Sigmoid colon (tissue), 7 donors: ENCODE data around the gene NMNAT3. TPM values are rescaled to one million over a fixed set of nuclear protein-coding genes. Genes with fewer than 3 reads are reported as not detected.
"Not testable (repeated sequence)": the region's sequence is repeated elsewhere in the genome, so short reads cannot be mapped to it uniquely, and the experiment has no call there.

Experiments used
- DNase-seq: peaks from one replicate; pipeline ENCODE4 v3.0.0-alpha.2; 2019
- H3K27ac ChIP-seq, 4 donors: fragments of 200-600 bp; sonication (generic); one replicate each; pipeline ENCODE4 v1.5.1; 2016 to 2019; ENCODE audit warnings: mild to moderate bottlenecking in 1 of 4
- H3K27me3 ChIP-seq, 3 donors: fragments of 200-600 bp; sonication (generic); one replicate each; pipeline ENCODE4 v1.5.1; 2019; ENCODE audit warnings: mild to moderate bottlenecking in 1 of 3
- H3K36me3 ChIP-seq, 4 donors: fragments of 200-600 bp; sonication (generic); one replicate each; pipeline ENCODE4 v1.5.1; 2016 to 2019
- H3K4me1 ChIP-seq, 4 donors: fragments of 200-600 bp; sonication (generic); one replicate each; pipeline ENCODE4 v1.5.1; 2017 to 2019
- H3K4me3 ChIP-seq, 4 donors: fragments of 200-600 bp; sonication (generic); one replicate each; pipeline ENCODE4 v1.5.1; 2017 to 2019; ENCODE audit warnings: mild to moderate bottlenecking in 2 of 4, moderate library complexity in 1 of 4
- H3K9me3 ChIP-seq, 4 donors: fragments of 200-600 bp in 3 of 4; sonication (generic) in 3 of 4; one replicate each; pipeline versions ENCODE4 v1.5.1 to v1.6.1; 2013 to 2019
- EP300 ChIP-seq, 4 donors: sonication (generic); formaldehyde crosslinking; IDR thresholded peaks; one replicate each; pipeline ENCODE4 v1.6.1; 2017; ENCODE audit warnings: antibody characterized with exemption in 4 of 4
- POLR2A ChIP-seq, 2 donors: fragments of 450-650 bp; IDR thresholded peaks; one replicate each; pipeline ENCODE4 v1.6.1; 2016; ENCODE audit warnings: antibody characterized with exemption in 2 of 2, mild to moderate bottlenecking in 2 of 2, moderate library complexity in 2 of 2
- POLR2AphosphoS5 ChIP-seq, 4 donors: sonication (generic); formaldehyde crosslinking; IDR thresholded peaks; one replicate each; pipeline ENCODE4 v1.6.1; 2017; ENCODE audit warnings: antibody characterized with exemption in 4 of 4
- WGBS, 2 donors: extraction: QIAGEN DNeasy Blood & Tissue Kit; methylation state at CpG; one replicate each; pipeline ENCODE4 v1.1.7; 2013; 5-methylcytosine and 5-hydroxymethylcytosine counted together
- intact Hi-C: fragments of 100-400 bp; cut with DNase I; formaldehyde crosslinking; loops from one replicate; pipeline ENCODE4 v1.15.1; 2023
- polyA plus RNA-seq, 3 donors: library from polyadenylated mRNA; stranded (reverse); fragments of 200-250 nt; gene quantifications; one replicate each; pipeline ENCODE4 v1.2.3, GENCODE V29; 2013
- total RNA-seq, 4 donors: library from RNA; depleted of rRNA; stranded (reverse); fragments of >200 nt; gene quantifications; one replicate each; pipeline ENCODE4 v1.1.0, GENCODE V29; 2016
- TF ChIP-seq, protein P1 (sequence below), 4 experiments: fragments of 450-650 bp in 3 of 4; fragments of 200-600 bp in 1 of 4; IDR thresholded peaks; one replicate each; pipeline ENCODE4 v1.5.1; 2016 to 2019; ENCODE audit warnings: antibody characterized with exemption in 4 of 4, mild to moderate bottlenecking in 3 of 4, moderate library complexity in 2 of 4
- donor health status: healthy with polysubstance abuse.
- donor health status: Bipolar disorder and iron deficiency.
- donor health status: healthy.

NMNAT3 gene
- total and polyA plus RNA-seq, 7 donors: 3.4 to 24.6 (median 10.0) TPM

GRCh38 chr3:139587797-139588196 lies 90.0 kb downstream of the NMNAT3 start:
- H3K4me3 ChIP-seq: no peak overlapping the region
- no peak for DNase-seq
- H3K36me3 ChIP-seq: no peaks in the 10 kb centered on the region
- no peak overlapping the region for H3K27ac ChIP-seq
- intact Hi-C loops: no loop called here
- H3K27me3 ChIP-seq: no peaks in the 10 kb centered on the region
- no peaks in the 10 kb centered on the region for H3K4me1 ChIP-seq
- H3K9me3 ChIP-seq: no peaks in the 10 kb centered on the region
- TF ChIP-seq POLR2AphosphoS5 (IDR thresholded peaks at IDR 0.05) (no peak), EP300 (IDR thresholded peaks at IDR 0.05) (no peak), POLR2A (IDR thresholded peaks at IDR 0.05) (no peak)
- TF ChIP-seq, protein P1, sequence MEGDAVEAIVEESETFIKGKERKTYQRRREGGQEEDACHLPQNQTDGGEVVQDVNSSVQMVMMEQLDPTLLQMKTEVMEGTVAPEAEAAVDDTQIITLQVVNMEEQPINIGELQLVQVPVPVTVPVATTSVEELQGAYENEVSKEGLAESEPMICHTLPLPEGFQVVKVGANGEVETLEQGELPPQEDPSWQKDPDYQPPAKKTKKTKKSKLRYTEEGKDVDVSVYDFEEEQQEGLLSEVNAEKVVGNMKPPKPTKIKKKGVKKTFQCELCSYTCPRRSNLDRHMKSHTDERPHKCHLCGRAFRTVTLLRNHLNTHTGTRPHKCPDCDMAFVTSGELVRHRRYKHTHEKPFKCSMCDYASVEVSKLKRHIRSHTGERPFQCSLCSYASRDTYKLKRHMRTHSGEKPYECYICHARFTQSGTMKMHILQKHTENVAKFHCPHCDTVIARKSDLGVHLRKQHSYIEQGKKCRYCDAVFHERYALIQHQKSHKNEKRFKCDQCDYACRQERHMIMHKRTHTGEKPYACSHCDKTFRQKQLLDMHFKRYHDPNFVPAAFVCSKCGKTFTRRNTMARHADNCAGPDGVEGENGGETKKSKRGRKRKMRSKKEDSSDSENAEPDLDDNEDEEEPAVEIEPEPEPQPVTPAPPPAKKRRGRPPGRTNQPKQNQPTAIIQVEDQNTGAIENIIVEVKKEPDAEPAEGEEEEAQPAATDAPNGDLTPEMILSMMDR (IDR thresholded peaks at IDR 0.05): no peak

DNA sequence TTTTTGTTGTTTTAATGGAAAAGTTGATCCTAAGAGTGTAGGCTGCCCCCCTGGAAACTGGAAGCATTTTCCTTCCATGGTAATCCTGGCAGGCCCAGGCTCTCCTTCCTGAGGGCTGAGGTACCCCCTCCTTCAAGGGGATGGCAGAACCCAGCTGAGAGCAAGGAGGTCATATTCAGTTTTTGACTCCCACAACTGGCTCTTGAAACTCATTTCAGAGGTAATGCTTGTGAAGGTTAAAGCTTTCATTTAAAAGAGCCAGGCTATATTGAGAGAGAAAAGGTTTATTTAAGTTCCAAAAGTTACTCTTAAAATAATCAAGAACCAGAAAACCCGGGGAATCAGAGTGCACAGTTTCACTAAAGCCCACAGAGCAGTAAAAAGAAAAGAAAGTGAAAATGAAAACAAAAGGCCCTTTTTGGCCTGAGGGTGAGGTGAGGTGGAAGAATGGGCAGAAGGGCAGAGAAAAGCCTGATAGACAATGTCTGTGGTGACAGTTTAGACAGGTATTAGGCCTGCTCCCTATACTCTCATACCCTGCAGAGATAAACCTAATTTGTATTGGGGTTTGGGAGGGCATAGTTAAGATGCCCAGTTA lies 91.3 kb downstream of the NMNAT3 start:
- no peaks in the 10 kb centered on the region for H3K4me1 ChIP-seq
- no peak for TF ChIP-seq POLR2A (IDR thresholded peaks at IDR 0.05)
- TF ChIP-seq EP300 (IDR thresholded peaks at IDR 0.05): no peak
- TF ChIP-seq POLR2AphosphoS5 (IDR thresholded peaks at IDR 0.05): no peak
- TF ChIP-seq, protein P1 (IDR thresholded peaks at IDR 0.05): no peak
- no peak overlapping the region for H3K27ac ChIP-seq
- DNase-seq: no peak
- no peaks in the 10 kb centered on the region for H3K27me3 ChIP-seq
- H3K9me3 ChIP-seq: no peaks in the 10 kb centered on the region
- WGBS, 2 donors: 42 to 45% methylated on average over 1 of the region's 1 CpG
- no peak overlapping the region for H3K4me3 ChIP-seq
- intact Hi-C loops: no loop called here
- no peaks in the 10 kb centered on the region for H3K36me3 ChIP-seq

DNA sequence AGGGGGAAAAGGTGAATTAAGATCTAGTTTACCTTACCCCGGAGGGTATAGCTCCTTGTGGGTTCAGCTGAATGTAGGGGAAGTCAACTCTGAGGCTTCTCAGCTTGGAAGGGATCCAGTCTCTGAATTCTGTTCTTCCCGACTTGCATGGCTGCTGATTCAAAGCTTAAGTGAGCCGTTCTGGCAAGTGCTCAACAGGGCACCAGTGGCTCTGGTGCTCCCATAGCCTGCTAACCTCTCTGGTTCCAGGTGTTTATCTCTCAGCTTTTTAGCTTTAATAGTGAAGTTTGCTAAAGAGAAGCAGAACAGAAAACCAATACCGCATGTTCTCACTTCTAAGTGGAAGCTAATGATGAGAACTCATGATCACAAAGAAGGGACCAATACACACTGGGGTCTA lies 92.0 kb downstream of the NMNAT3 start:
- 84 to 87% methylated on average over 4 of the region's 4 CpGs for WGBS, 2 donors
- no peak for DNase-seq
- no peaks in the 10 kb centered on the region for H3K4me1 ChIP-seq
- no peak for TF ChIP-seq POLR2A (IDR thresholded peaks at IDR 0.05)
- H3K36me3 ChIP-seq: no peaks in the 10 kb centered on the region
- H3K9me3 ChIP-seq: no peaks in the 10 kb centered on the region
- no peak overlapping the region for H3K27ac ChIP-seq
- intact Hi-C loops: no loop called here
- H3K27me3 ChIP-seq: no peaks in the 10 kb centered on the region
- H3K4me3 ChIP-seq: no peak overlapping the region

- DNase-seq, H3K4me1 ChIP-seq, intact Hi-C loops, H3K27me3 ChIP-seq, H3K9me3 ChIP-seq, H3K4me3 ChIP-seq, H3K36me3 ChIP-seq, H3K27ac ChIP-seq: not testable (repeated sequence)
- 98 to 99% methylated on average over 12 of the region's 12 CpGs for WGBS, 2 donors
These were observed 94.1 kb downstream of the NMNAT3 start for GRCh38 chr3:139583651-139584050.

GRCh38 chr3:139578783-139579182 lies 99.0 kb downstream of the NMNAT3 start:
- 93 to 95% methylated on average over 7 of the region's 7 CpGs for WGBS, 2 donors
- no peaks in the 10 kb centered on the region for H3K27me3 ChIP-seq

More at GRCh38 chr3:139578783-139579182, 99.0 kb downstream of the NMNAT3 start:
- no peak overlapping the region for H3K4me3 ChIP-seq
- TF ChIP-seq, protein P1 (IDR thresholded peaks at IDR 0.05): no peak
- TF ChIP-seq POLR2AphosphoS5 (IDR thresholded peaks at IDR 0.05) (no peak), EP300 (IDR thresholded peaks at IDR 0.05) (no peak), POLR2A (IDR thresholded peaks at IDR 0.05) (no peak)
- intact Hi-C loops: no loop called here
- no peaks in the 10 kb centered on the region for H3K9me3 ChIP-seq
- H3K27ac ChIP-seq: no peak overlapping the region
- H3K4me1 ChIP-seq: peaks cover 0 to 9% (median 4%) of the 10 kb centered on the region in 4 donors
- DNase-seq: no peak
- peaks cover 0 to 6% (median 0%) of the 10 kb centered on the region in 4 donors for H3K36me3 ChIP-seq
